K562 (cell line): ENCODE data around the gene FGF11. TPM values are rescaled to one million over a fixed set of nuclear protein-coding genes. Genes with fewer than 3 reads are reported as not detected.

ENCODE experiments used
- ATF2 ChIP-seq: sonication (generic); formaldehyde crosslinking; IDR thresholded peaks from 2 replicates; pipeline ENCODE4 v1.8.1; 2022; ENCODE audit warnings: missing genetic modification reagents
- BACH1 ChIP-seq: fragments of 200-800 bp; sonication (Bioruptor generic); IDR thresholded peaks from 2 replicates; pipeline ENCODE4 v1.6.1; 2016; ENCODE audit warnings: missing genetic modification characterization, missing compliant biosample characterization
- COPS2 ChIP-seq: fragments of 450-650 bp; conservative IDR thresholded peaks from 2 replicates; pipeline ENCODE4 v1.6.1; 2016; ENCODE audit warnings: mild to moderate bottlenecking, moderate library complexity
- EZH2 ChIP-seq: IDR thresholded peaks from 2 replicates; pipeline ENCODE4 v1.6.1; 2012; ENCODE audit warnings: low read depth, mild to moderate bottlenecking, inconsistent platforms, low read length, borderline replicate concordance
- HDAC2 ChIP-seq: fragments of 450-650 bp; IDR thresholded peaks from 2 replicates; pipeline ENCODE4 v1.6.1; 2016; ENCODE audit warnings: mild to moderate bottlenecking
- JUNB ChIP-seq: fragments of 450-650 bp; formaldehyde crosslinking; conservative IDR thresholded peaks from 2 replicates; pipeline ENCODE4 v1.4.0; 2020; ENCODE audit warnings: mild to moderate bottlenecking
- NCOA2 ChIP-seq, 2 experiments: fragments of 450-650 bp; IDR thresholded peaks; 2 replicates each; pipeline ENCODE4 v1.6.1; 2018; ENCODE audit warnings: mild to moderate bottlenecking in 2 of 2, moderate library complexity in 1 of 2; ENCODE audit not compliant: partially characterized antibody in 2 of 2
- NFIX ChIP-seq: fragments of 250-450 bp; sonication (Bioruptor Pico); IDR thresholded peaks from 2 replicates; pipeline ENCODE4 v1.4.0; 2020; ENCODE audit warnings: low read depth, mild to moderate bottlenecking, moderate library complexity
- NR0B1 ChIP-seq: fragments of 450-650 bp; IDR thresholded peaks from one replicate; pipeline ENCODE4 v1.6.1; 2018; ENCODE audit warnings: mild to moderate bottlenecking, moderate library complexity; ENCODE audit not compliant: partially characterized antibody
- PCBP2 ChIP-seq: fragments of 200-400 bp; formaldehyde crosslinking; IDR thresholded peaks from 2 replicates; pipeline ENCODE4 v1.6.1; 2018; ENCODE audit warnings: low read length, low read depth, mild to moderate bottlenecking, moderate library complexity; ENCODE audit not compliant: poor library complexity, severe bottlenecking
- POLR2H ChIP-seq: IDR thresholded peaks from 2 replicates; pipeline ENCODE4 v1.6.1; 2016; ENCODE audit warnings: missing genetic modification characterization, low read depth, mild to moderate bottlenecking, control low read depth, missing compliant biosample characterization, moderate library complexity
- PTRF ChIP-seq: fragments of 450-650 bp; IDR thresholded peaks from 2 replicates; pipeline ENCODE4 v1.6.1; 2016; ENCODE audit warnings: mild to moderate bottlenecking, missing genetic modification characterization, missing compliant biosample characterization
- SETDB1 ChIP-seq: IDR thresholded peaks from one replicate; pipeline ENCODE4 v1.6.1; 2012; ENCODE audit warnings: low read length, control low read depth, inconsistent platforms
- SNRNP70 ChIP-seq: fragments of 200-400 bp; formaldehyde crosslinking; optimal IDR thresholded peaks from 2 replicates; pipeline ENCODE3; 2017; ENCODE audit warnings: low read depth, low read length
- ZEB2 ChIP-seq: fragments of 450-650 bp; IDR thresholded peaks from 2 replicates; pipeline ENCODE4 v1.6.1; 2016
- ZNF318 ChIP-seq, 2 experiments: fragments of 450-650 bp; IDR thresholded peaks; 2 replicates each; pipeline ENCODE4 v1.6.1; 2016; ENCODE audit warnings: mild to moderate bottlenecking in 2 of 2, borderline replicate concordance in 1 of 2, low read depth in 1 of 2, moderate library complexity in 1 of 2
- ZNF384 ChIP-seq: IDR thresholded peaks from 2 replicates; pipeline ENCODE4 v1.6.1; 2012; ENCODE audit warnings: low read depth, low read length, improper control_type of control experiment
- polyA plus RNA-seq, 8 experiments: library from polyadenylated mRNA; depleted of rRNA in 4 of 8; stranded (reverse) in 5 of 8; unstranded in 3 of 8; fragments of >200 nt; fragmentation: Nextera tagmentation in 2 of 8; fragmentation: Illumina TruSeq in 1 of 8; extraction: Ambion mirVana in 2 of 8; extraction: Trizol in 1 of 8; gene quantifications; 2 replicates each; pipeline versions ENCODE4 v1.2.1 to v1.2.3, GENCODE V29; 2011 to 2014; ENCODE audit warnings: inconsistent platforms in 1 of 8, missing spikeins in 1 of 8
- total RNA-seq, 7 experiments: library from RNA; depleted of rRNA in 6 of 7; stranded (reverse); fragments of >200 nt in 6 of 7; fragmentation: Illumina TruSeq in 2 of 7; extraction: Trizol in 2 of 7; gene quantifications; 2 replicates each; pipeline versions ENCODE4 v1.2.1 to v1.2.3, GENCODE V29; 2011 to 2021; ENCODE audit warnings: low replicate concordance in 1 of 7

The FGF11 gene
- total and polyA plus RNA-seq, 9 of the 15 experiments (the other 6 are each of a cell fraction or from before 2014, with no cell fraction given): 1.2 to 7.5 (median 3.0) TPM

- TF ChIP-seq ZNF318 (IDR thresholded peaks at IDR 0.05; ENCODE audit: borderline replicate concordance in 1 of 2, low read depth in 1 of 2): no peak
- no peak for TF ChIP-seq PTRF
- no peak for TF ChIP-seq NR0B1
- no peak for TF ChIP-seq ZNF384
- TF ChIP-seq ATF2 (CRISPR knock-in tag): no peak
- no peak for TF ChIP-seq SNRNP70
- TF ChIP-seq COPS2: no peak
- TF ChIP-seq POLR2H (tag): no peak
- TF ChIP-seq EZH2: no peak
- no peak for TF ChIP-seq JUNB (CRISPR knock-in tag)
- no peak for TF ChIP-seq HDAC2
- no peak for TF ChIP-seq BACH1 (tag)
- TF ChIP-seq NCOA2 (IDR thresholded peaks at IDR 0.05; ENCODE audit: partially characterized antibody in 2 of 2): no peak
- no peak for TF ChIP-seq PCBP2
- no peak for TF ChIP-seq ZEB2
- TF ChIP-seq SETDB1: no peak
- no peak for TF ChIP-seq NFIX (CRISPR knock-in tag)
Observed at GRCh38 chr17:7394452-7395191, 44.7 kb upstream of the FGF11 start, which contains the start of gene PLSCR3 (continued).
